GM21576 (cell line): ENCODE data around the gene RPH3AL.
"Not testable (repeated sequence)": the region's sequence is repeated elsewhere in the genome, so short reads cannot be mapped to it uniquely, and the experiment has no call there.

ENCODE experiments used
- ATAC-seq: cut with Tn5 transposase; IDR thresholded peaks from one replicate; pipeline ENCODE4 v1.9.1; 2021; ENCODE audit warnings: mild to moderate bottlenecking, moderate library complexity; ENCODE audit not compliant: unreplicated experiment

Gene RPH3AL

DNA sequence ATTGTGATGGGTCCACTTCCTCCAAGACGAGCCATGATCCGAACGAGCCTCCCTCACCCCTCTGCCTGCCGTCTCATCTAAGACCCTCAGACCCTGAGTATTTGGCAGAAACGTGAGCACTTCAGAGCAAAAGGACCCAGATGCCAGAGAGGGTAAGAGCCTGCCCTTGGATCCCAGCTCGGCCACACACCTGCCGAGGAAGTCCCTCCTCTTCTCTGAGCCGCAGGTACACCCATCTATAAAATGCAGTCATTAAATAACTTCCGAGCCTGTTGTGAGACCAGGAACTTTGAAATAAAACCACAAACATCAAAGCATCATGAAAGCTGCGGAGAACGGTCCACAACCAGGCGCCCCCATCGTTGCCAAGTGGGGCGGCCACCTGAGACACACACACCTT lies 106.4 kb downstream of the RPH3AL start:
- no peak for ATAC-seq

DNA sequence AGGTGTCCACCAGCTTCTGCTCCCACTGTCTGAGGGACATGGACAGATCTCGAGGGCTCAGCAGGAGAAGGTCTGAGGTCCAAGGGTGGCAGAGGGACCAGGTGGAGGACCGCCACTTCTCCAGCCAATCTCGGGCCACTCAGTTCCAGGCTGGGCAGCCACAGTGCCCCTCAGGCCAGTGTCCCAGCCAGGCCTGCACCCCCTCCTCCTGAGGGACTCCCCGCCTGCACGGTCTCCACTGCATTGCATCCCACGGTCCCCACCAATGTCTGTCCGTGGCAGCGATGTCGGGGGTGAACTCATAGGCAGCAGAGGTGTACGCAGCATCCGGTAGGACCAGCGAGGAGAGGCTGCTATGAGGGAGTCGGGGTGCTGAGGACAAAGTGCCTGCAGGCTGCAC lies 107.0 kb downstream of the RPH3AL start:
- ATAC-seq: no peak

GRCh38 chr17:245020-245419 lies 107.6 kb downstream of the RPH3AL start:
- ATAC-seq: no peak

DNA sequence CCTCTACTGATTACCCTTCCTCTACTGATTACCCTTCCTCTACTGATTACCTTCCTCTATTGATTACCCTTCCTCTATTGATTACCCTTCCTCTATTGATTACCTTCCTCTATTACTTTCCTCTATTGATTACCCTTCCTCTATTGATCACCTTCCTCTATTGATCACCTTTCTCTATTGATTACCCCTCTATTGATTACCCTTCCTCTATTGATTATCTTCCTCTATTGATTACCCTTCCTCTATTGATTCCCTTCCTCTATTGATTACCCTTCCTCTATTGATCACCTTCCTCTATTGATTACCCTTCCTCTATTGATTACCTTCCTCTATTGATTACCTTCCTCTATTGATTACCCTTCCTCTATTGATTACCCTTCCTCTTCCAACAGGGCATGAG lies 108.7 kb downstream of the RPH3AL start:
- not testable (repeated sequence) for ATAC-seq

GRCh38 chr17:238964-239259 lies 113.7 kb downstream of the RPH3AL start:
- ATAC-seq: no peak

DNA sequence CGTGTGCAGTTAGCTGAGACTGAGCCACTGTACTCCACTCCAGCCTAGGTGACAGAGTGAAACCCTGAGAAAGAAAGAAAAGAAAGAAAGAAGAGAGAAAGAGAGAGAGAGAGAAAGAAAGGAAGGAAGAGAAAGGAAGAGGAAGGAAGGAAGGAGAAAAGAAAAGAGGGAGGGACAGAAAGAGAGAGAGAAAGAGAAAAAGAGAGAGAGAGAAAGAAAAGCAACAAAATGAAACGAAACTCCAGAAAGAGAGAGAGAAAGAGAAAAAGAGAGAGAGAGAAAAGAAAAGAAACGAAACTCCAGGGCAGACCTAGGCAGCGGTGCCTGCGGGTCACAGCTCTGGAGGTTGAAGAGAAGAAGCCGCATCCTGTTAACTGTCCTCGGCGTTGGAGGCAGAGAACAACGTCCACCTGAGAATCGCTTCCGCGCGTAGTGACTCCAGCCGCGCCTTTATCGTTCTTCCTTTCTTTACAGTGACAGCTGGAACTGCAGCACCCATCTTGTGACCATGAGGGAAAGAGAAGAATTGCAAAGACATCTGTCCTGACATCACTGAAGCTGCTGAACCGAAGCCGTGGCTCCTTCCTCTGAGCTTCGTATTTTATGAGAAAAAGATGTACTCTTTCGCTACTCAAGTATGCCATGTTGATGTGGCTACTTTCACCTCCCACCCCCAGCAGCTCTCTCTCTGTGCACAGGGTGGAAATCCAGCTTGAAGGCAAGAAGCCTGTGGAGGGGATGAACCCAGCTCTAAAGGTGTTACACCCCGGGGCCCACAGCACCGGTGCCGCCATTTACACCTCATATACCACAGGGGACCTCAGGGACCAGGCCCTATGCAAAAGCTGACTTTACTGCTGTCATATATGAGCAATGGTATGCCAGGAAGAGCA lies 114.3 kb downstream of the RPH3AL start:
- no peak for ATAC-seq

GRCh38 chr17:237406-237955 lies 115.1 kb downstream of the RPH3AL start:
- no peak for ATAC-seq

- ATAC-seq: no peak
These were observed 115.8 kb downstream of the RPH3AL start for GRCh38 chr17:236641-237405.

- ATAC-seq: no peak
These were observed 116.6 kb downstream of the RPH3AL start for GRCh38 chr17:235831-236640.

DNA sequence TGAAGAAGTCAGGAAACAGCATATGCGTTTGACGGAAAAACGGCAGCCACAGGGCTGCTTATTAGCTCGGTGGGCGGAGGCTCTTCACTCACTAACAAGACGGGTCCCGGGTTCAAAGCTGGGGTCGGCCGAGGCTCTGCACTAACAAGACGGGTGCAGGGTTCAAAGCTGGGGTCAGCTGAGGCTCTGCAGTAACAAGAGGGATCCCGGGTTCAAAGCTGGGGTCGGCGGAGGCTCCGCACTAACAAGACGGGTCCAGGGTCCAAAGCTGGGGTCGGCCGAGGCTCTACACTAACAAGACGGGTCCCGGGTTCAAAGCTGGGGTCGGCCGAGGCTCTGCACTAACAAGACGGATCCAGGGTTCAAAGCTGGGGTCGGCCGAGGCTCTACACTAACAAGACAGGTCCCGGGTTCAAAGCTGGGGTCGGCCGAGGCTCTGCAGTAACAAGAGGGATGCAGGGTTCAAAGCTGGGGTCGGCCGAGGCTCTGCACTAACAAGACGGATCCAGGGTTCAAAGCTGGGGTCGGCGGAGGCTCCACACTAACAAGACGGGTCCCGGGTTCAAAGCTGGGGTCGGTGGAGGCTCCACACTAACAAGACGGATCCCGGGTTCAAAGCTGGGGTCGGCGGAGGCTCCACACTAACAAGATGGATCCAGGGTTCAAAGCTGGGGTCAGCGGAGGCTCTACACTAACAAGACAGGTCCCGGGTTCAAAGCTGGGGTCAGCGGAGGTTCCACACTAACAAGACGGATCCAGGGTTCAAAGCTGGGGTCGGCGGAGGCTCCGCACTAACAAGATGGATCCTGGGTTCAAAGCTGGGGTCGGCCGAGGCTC lies 117.4 kb downstream of the RPH3AL start:
- ATAC-seq: not testable (repeated sequence)

DNA sequence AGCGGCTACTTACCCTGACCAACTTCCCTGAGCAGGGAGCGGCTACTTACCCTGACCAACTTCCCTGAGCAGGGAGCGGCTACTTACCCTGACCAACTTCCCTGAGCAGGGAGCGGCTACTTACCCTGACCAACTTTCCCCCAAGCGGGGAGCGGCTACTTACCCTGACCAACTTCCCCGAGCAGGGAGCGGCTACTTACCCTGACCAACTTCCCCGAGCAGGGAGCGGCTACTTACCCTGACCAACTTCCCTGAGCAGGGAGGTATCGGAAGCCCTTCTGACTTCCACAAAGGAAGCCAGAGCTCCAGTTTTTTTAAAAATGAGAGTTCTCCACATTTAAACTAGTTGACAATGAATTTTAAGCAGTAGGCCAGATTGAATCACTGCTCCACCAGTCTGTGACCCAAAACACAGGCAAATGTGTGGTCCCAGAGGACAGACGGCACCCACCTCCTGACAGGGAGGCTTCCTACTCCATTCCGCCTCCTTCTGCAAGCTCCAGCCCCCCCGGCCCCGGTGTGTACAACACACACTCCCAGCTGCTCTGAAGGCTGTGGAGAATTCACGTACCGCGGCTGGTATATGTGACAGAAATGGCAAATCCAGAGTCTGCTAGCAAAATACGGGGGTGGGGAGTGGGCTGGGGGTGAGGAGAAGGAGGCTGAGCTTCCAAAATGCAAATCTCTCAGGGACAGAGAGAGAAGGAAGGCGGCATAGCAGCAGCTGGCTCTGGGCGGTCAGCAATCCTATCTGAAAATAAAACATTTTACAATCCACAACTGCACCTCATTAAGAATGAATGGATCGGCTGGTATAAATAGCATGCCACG lies 118.2 kb downstream of the RPH3AL start:
- not testable (repeated sequence) for ATAC-seq

DNA sequence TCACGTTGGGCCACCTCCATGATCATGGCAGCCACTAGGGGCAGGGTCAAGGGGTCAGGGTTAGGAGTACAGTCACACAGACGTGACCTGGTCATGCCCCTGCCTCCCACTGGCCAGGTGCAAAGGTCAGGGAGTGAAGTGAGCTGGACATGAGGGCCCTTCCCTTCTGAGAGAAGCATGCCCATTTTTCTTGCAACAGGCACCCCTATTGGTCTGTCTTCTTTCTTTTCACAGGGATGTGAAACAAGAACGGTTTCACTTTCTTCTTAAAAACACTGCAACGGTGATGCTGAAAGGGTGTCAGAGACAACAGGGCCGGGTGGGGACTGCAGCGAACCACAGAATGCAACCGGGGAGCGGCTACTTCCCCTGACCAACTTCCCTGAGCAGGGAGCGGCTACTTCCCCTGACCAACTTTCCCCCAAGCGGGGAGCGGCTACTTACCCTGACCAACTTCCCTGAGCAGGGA lies 119.1 kb downstream of the RPH3AL start:
- ATAC-seq: no peak

- no peak for ATAC-seq
These were observed 120.4 kb downstream of the RPH3AL start for GRCh38 chr17:231966-232807.

DNA sequence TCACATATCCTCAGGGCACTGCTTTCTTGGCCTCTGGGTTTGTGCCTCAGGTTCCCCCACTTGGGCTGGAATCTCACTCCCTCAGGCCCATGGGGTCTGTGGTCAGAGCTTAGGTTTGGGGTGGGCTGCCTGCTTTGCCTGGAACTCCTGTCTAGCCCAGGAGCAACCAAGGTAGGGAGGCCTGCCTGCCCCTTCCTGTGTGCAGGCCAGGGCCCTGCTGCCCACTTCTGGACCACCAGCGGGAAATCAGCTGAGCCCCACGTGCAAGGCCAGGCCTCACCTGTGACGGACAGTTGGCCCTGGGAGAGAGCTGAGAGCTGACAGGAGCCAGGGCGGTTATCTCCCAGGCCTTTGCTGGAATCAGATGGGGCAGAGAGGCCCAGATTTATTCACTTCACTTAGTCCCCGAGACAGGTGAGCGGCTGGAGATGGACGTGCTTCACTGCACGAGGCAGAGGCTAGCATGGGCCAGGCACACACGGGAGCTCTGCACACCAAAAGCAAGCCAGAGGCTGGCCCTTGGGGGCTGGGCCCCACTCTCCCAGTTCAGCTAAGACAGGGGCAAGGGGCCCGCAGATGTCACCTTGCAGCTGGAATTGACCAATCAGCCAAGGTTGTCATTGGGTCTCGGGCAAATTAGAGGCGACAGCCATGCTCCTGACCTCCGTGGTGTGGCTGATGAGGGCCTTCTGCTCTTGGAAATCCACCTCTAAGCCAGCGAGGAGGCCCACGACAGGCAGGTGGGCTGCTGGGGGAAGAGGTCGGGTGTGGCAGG lies 121.2 kb downstream of the RPH3AL start:
- no peak for ATAC-seq

DNA sequence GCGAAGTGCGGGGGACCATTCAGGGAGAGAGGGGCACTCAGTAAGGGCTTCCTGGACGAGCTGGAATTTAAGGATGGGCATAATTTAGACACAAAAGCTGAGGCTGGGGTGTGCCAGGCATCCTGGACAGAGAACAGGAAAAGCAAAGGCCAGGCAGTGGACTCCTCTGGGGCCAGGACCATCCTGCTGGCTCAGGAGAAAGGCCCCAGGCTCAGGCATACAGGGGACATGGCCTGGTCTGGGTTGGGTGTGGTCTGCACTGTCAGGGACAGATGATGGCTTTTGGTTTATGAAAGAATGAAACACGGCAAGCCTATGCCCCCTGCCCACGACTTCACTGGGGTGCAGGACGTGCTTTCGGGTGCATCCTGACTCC lies 122.2 kb downstream of the RPH3AL start:
- no peak for ATAC-seq

DNA sequence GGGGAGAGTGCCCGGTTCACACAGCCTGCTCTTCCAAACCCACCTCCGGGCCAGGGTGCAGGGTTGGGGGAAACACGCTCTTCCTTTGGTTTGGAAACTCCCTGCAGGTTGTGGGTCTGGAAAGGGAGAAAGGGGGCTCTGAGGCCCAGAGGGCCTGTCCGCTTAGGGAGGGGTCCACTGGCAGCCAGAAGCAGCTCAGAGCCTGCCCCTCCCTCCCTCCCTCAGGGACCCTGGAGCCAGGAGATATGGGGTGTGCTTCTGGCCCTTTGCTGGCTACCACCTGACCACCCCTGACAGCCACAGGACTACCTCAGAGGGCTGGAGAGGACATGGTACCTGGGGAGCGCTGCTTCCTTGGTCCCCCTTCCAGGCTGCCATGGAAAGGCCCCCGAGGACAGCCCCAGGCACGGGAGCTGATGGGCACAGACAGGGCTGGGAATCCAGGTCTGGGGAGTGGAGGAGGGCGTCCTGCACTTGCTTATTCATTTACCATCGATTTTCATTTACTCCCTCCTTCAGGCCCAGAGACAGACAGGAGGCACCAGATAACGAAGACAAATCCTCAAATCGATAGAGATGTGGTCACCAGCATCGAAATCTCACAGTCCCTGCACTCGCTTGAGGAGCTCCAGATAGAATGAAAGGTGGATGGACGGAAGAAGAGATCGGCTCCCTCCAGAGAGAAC lies 122.8 kb downstream of the RPH3AL start:
- ATAC-seq: no peak
